Muscle of arm (tissue), 12 donors: ENCODE data around the gene PTGER3. TPM values are rescaled to one million over a fixed set of nuclear protein-coding genes. Genes with fewer than 3 reads are reported as not detected.
"Not testable (repeated sequence)": the region's sequence is repeated elsewhere in the genome, so short reads cannot be mapped to it uniquely, and the experiment has no call there.

Source experiments
- DNase-seq: peaks from one replicate; pipeline ENCODE4 v3.0.0-alpha.2; 2013
- polyA plus RNA-seq, 12 donors: library from polyadenylated mRNA; unstranded; fragments of 120-200 nt; gene quantifications; one replicate each; pipeline ENCODE4 v1.2.1, GENCODE V29; 2013; ENCODE audit not compliant: insufficient read length in 12 of 12

The PTGER3 gene
- polyA plus RNA-seq, 12 donors, result 0.51 to 5.3 (median 0.93) TPM; not detected in 2

DNA sequence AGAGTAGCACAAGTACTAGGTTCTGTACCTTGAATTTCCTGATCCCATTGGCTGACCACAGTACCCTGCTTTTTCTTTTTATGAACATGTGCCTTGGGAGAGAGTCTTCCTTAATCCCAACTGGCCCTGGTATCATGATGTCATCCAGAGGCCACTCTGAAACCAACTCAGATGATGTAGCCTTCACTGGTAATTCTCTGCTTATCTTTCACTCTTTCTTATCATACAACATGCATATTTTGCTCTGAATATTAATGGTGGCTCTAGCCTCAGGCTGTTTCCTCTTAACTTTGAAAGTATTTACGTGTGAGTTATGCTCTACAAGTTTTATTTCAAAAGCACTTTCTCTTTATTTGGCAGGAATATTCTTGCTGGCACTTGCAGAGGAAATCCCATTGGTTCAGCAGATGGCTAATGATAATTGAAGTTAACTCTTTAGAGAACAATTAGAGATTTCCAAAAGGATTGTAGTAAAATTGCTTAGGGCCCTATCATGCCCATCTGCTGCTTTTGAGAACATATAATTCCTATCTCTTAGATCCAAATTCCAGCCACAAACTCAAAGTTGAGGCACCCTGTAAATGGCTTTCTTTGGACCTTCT is 86.1 kb downstream of the PTGER3 start:
- DNase-seq, result no peak

- no peak for DNase-seq
Observed at GRCh38 chr1:70948396-70949017, 99.1 kb downstream of the PTGER3 start.

- DNase-seq, result no peak
Observed at GRCh38 chr1:70947835-70948234, 99.8 kb downstream of the PTGER3 start.

- DNase-seq, result no peak
Observed at GRCh38 chr1:70945676-70946075, 101.9 kb downstream of the PTGER3 start.

DNA sequence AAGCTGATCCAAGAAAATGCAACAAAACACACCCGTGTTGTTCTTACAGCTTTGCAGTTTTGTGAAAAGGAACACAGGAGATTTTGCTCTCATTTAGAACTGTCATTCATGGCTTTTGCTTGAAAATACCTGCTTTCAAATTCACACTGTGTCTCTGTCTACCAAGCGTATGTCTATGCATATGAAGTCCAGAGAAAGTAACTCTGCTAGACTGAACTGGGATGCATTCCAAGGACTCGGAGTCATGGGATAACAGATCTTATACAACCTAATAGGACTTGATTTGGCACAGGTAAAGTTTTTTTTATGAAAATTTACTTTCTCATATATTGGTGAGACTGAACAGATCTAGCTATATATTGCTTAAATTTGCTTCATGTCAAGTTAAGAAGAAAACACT is 102.4 kb downstream of the PTGER3 start:
- peak; percentile 1 for DNase-seq

- DNase-seq, result no peak
Observed at GRCh38 chr1:70941563-70941962, 106.1 kb downstream of the PTGER3 start.

- not testable (repeated sequence) for DNase-seq
Observed at GRCh38 chr1:70940398-70940797, 107.2 kb downstream of the PTGER3 start.

- no peak for DNase-seq
Observed at GRCh38 chr1:70934194-70934961, 113.2 kb downstream of the PTGER3 start.

DNA sequence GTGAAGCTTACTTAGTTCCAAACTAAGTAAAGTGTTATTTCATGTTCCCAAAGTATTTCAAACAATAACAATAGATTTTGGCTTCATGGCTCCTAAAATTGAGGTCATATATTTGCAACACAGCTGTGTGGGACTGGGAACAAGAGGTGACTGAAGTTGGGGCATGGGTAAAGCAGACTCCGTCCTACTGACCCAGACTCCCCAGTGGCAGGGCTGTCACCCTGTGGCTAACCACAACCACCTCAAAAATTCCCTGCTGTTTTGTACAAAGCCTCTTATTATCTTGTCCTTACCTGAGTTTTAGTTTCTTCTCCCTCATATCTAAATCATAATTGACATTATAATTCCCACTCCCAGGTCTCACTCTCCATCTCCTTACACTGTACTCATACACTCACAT is 117.6 kb downstream of the PTGER3 start:
- no peak for DNase-seq

DNA sequence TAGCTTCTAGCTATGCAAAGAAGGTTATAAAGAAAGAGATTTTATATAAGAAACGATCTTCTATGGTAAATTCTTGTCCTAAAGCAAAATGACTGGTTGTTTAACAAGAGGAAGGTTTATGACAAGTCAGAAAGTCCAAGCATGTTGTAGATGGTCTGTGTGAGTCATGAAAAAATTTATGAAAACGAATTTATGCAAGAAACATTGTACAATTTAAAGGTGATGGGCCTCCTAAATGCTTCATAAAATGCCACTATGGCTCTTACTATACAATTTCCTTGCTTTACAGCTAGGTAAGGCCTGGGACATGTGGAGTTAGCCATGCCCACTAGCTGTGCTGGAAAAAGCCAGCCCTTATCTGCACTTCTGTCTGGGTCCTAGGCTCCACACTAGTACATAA is 125.4 kb downstream of the PTGER3 start:
- DNase-seq, result no peak

Other genes starting within 250 kb of the PTGER3 start
- 100 to 1,000 TPM in 9 of 12 donors, 10 to 100 TPM in 2, not detected in 1; 73.9 to 171 (median 118) TPM for gene ZRANB2, start 33.2 kb upstream of the PTGER3 start, polyA plus RNA-seq